ENCODE measurements around the gene CCDC89.

CCDC89 gene

GRCh38 chr11:85697747-85698146 lies 11.8 kb upstream of the CCDC89 start:
- Histone ChIP-seq H3K27ac (ENCODE audit: extremely low read depth, low read depth, low read length) (no peak overlapping the region), H3K9me3 (ENCODE audit: control insufficient read depth, insufficient read depth, low read depth, low read length) (no peaks in the 10 kb centered on the region), H3K4me3 (ENCODE audit: low read depth, low read length) (no peak overlapping the region), H3K36me3 (ENCODE audit: control insufficient read depth in 2 of 2, insufficient read depth in 1 of 2, low read length in 2 of 2) (no peaks in the 10 kb centered on the region), H3K4me1 (ENCODE audit: control insufficient read depth, insufficient read depth, low read length) (no peaks in the 10 kb centered on the region)
- ChIA-PET POLR2A (no interaction called here), CTCF (interaction anchor here (1.2 to 3.3 kb wide), 2 partner anchors 112 to 128 kb away, joined by 3 to 18 read pairs; no protein-coding TSS in a partner anchor)
- TF ChIP-seq ZNF629 (tag by site-specific recombination; IDR thresholded peaks at IDR 0.05), result no peak
- no peak for TF ChIP-seq ZNF266 (tag by site-specific recombination; IDR thresholded peaks at IDR 0.05; ENCODE audit: low read depth)
- no peak for TF ChIP-seq ZNF18 (tag by site-specific recombination; IDR thresholded peaks at IDR 0.05)
- TF ChIP-seq ZNF37A (tag by site-specific recombination; IDR thresholded peaks at IDR 0.05), result no peak
- no peak for TF ChIP-seq FEZF1 (tag by site-specific recombination; IDR thresholded peaks at IDR 0.05)
- no peak for TF ChIP-seq BCL11A (tag by site-specific recombination; IDR thresholded peaks at IDR 0.05; ENCODE audit: low read depth)
- TF ChIP-seq ZEB2 (tag by site-specific recombination; IDR thresholded peaks at IDR 0.05), result no peak
- TF ChIP-seq ZNF221 (tag by site-specific recombination; IDR thresholded peaks at IDR 0.05; ENCODE audit: borderline replicate concordance), result no peak
- no peak for TF ChIP-seq ZNF645 (tag by site-specific recombination; IDR thresholded peaks at IDR 0.05)
- no peak for TF ChIP-seq ZNF341 (tag by site-specific recombination; IDR thresholded peaks at IDR 0.05; ENCODE audit: low read depth)
- no peak for TF ChIP-seq ZNF747 (tag by site-specific recombination; IDR thresholded peaks at IDR 0.05)
- no peak for TF ChIP-seq ZNF558 (tag by site-specific recombination; IDR thresholded peaks at IDR 0.05)
- TF ChIP-seq KLF17 (tag by site-specific recombination; IDR thresholded peaks at IDR 0.05), result no peak
- no peak for TF ChIP-seq ZNF707 (tag by site-specific recombination; IDR thresholded peaks at IDR 0.05)
- no peak for TF ChIP-seq ZNF549 (tag by site-specific recombination; IDR thresholded peaks at IDR 0.05)
- TF ChIP-seq ZNF366 (tag by site-specific recombination; conservative IDR thresholded peaks at IDR 0.05), result no peak
- TF ChIP-seq ZNF473 (tag by site-specific recombination; IDR thresholded peaks at IDR 0.05), result no peak
- TF ChIP-seq ZNF621 (tag by site-specific recombination; IDR thresholded peaks at IDR 0.05), result no peak
- TF ChIP-seq ZNF114 (tag by site-specific recombination; IDR thresholded peaks at IDR 0.05), result no peak
- no peak for TF ChIP-seq ZBTB8A (tag by site-specific recombination; IDR thresholded peaks at IDR 0.05)

GRCh38 chr11:85695546-85695945 lies 9.6 kb upstream of the CCDC89 start:
- Histone ChIP-seq H3K4me1 (ENCODE audit: control insufficient read depth, insufficient read depth, low read length) (no peaks in the 10 kb centered on the region), H3K36me3 (ENCODE audit: control insufficient read depth in 2 of 2, insufficient read depth in 1 of 2, low read length in 2 of 2) (no peaks in the 10 kb centered on the region), H3K27ac (ENCODE audit: extremely low read depth, low read depth, low read length) (no peak overlapping the region), H3K4me3 (ENCODE audit: low read depth, low read length) (no peak overlapping the region), H3K9me3 (ENCODE audit: control insufficient read depth, insufficient read depth, low read depth, low read length) (no peaks in the 10 kb centered on the region)
- POLR2A ChIA-PET, result interaction anchor here (1.2 kb wide), 1 partner anchor 17 kb away, joined by 3 read pairs; no protein-coding TSS in a partner anchor
- CTCF ChIA-PET, result interaction anchor here (0.9 to 3.3 kb wide), 9 partner anchors 9 to 166 kb away, joined by 3 to 18 read pairs (median 5); partner anchors contain the start of gene CCDC89
- TF ChIP-seq ZNF174 (tag by site-specific recombination; IDR thresholded peaks at IDR 0.05) (no peak), ZBTB11 (tag by site-specific recombination; conservative IDR thresholded peaks at IDR 0.05; ENCODE audit: low read depth) (no peak), ZNF639 (tag by site-specific recombination; IDR thresholded peaks at IDR 0.05) (no peak), ZNF341 (tag by site-specific recombination; IDR thresholded peaks at IDR 0.05; ENCODE audit: low read depth) (no peak), ZNF513 (tag by site-specific recombination; IDR thresholded peaks at IDR 0.05) (no peak), ZNF248 (tag by site-specific recombination; IDR thresholded peaks at IDR 0.05) (no peak), ZNF10 (tag by site-specific recombination; IDR thresholded peaks at IDR 0.05) (no peak)
